ENCODE data around the gene CENPU.

DNA sequence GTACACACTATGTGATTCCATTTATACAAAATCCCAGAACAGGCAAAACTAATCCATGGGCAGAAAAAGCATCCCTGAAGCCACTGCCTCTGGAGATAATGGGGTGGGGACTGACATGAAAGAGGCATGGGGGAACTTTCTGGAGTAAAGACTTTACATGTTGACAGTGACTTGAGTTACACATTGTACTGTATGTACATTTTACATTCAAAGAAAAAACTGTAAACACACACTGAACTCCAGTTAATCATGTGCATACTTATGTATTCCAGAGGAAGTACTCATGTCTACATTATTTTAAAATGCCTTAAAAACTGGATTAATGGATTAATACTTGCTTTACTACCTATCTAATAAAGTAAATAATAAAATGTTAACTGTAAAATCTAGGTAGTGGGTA lies 21.6 kb downstream of the CENPU start:
- TF ChIP-seq RAD21 (IDR thresholded peaks at IDR 0.05; ENCODE audit: low read depth) (no peak), TAF1 (IDR thresholded peaks at IDR 0.05; ENCODE audit: low read depth) (no peak), EP300 (IDR thresholded peaks at IDR 0.05; ENCODE audit: borderline replicate concordance) (no peak), ZBTB7A (IDR thresholded peaks at IDR 0.05; ENCODE audit: low read depth) (no peak), FOXM1 (IDR thresholded peaks at IDR 0.05; ENCODE audit: borderline replicate concordance, low read depth) (no peak), YY1 (IDR thresholded peaks at IDR 0.05; ENCODE audit: low read depth) (no peak), NFIC (IDR thresholded peaks at IDR 0.05) (no peak)
- TF ChIP-seq, protein P1, sequence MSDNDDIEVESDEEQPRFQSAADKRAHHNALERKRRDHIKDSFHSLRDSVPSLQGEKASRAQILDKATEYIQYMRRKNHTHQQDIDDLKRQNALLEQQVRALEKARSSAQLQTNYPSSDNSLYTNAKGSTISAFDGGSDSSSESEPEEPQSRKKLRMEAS (IDR thresholded peaks at IDR 0.05) = no peak
- TF ChIP-seq, protein P2, sequence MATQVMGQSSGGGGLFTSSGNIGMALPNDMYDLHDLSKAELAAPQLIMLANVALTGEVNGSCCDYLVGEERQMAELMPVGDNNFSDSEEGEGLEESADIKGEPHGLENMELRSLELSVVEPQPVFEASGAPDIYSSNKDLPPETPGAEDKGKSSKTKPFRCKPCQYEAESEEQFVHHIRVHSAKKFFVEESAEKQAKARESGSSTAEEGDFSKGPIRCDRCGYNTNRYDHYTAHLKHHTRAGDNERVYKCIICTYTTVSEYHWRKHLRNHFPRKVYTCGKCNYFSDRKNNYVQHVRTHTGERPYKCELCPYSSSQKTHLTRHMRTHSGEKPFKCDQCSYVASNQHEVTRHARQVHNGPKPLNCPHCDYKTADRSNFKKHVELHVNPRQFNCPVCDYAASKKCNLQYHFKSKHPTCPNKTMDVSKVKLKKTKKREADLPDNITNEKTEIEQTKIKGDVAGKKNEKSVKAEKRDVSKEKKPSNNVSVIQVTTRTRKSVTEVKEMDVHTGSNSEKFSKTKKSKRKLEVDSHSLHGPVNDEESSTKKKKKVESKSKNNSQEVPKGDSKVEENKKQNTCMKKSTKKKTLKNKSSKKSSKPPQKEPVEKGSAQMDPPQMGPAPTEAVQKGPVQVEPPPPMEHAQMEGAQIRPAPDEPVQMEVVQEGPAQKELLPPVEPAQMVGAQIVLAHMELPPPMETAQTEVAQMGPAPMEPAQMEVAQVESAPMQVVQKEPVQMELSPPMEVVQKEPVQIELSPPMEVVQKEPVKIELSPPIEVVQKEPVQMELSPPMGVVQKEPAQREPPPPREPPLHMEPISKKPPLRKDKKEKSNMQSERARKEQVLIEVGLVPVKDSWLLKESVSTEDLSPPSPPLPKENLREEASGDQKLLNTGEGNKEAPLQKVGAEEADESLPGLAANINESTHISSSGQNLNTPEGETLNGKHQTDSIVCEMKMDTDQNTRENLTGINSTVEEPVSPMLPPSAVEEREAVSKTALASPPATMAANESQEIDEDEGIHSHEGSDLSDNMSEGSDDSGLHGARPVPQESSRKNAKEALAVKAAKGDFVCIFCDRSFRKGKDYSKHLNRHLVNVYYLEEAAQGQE (IDR thresholded peaks at IDR 0.05; ENCODE audit: low read depth) = no peak
- TF ChIP-seq, protein P3, sequence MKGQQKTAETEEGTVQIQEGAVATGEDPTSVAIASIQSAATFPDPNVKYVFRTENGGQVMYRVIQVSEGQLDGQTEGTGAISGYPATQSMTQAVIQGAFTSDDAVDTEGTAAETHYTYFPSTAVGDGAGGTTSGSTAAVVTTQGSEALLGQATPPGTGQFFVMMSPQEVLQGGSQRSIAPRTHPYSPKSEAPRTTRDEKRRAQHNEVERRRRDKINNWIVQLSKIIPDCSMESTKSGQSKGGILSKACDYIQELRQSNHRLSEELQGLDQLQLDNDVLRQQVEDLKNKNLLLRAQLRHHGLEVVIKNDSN (IDR thresholded peaks at IDR 0.05) = no peak
